GM21390 (cell line): ENCODE data around the gene RRP1B.
"Not testable (repeated sequence)": the region's sequence is repeated elsewhere in the genome, so short reads cannot be mapped to it uniquely, and the experiment has no call there.

Experiments used
- ATAC-seq: cut with Tn5 transposase; IDR thresholded peaks from one replicate; pipeline ENCODE4 v1.9.1; 2021; ENCODE audit not compliant: unreplicated experiment

RRP1B gene

GRCh38 chr21:43669828-43670605, 10.7 kb downstream of the RRP1B start:
- ATAC-seq, result no peak

- ATAC-seq, result no peak
These were observed 16.5 kb downstream of the RRP1B start for GRCh38 chr21:43675871-43676270.

GRCh38 chr21:43676391-43676790, 17.0 kb downstream of the RRP1B start:
- no peak for ATAC-seq

GRCh38 chr21:43679951-43680350, 20.6 kb downstream of the RRP1B start:
- no peak for ATAC-seq

- not testable (repeated sequence) for ATAC-seq
These were observed 21.1 kb downstream of the RRP1B start for GRCh38 chr21:43680421-43680820.

DNA sequence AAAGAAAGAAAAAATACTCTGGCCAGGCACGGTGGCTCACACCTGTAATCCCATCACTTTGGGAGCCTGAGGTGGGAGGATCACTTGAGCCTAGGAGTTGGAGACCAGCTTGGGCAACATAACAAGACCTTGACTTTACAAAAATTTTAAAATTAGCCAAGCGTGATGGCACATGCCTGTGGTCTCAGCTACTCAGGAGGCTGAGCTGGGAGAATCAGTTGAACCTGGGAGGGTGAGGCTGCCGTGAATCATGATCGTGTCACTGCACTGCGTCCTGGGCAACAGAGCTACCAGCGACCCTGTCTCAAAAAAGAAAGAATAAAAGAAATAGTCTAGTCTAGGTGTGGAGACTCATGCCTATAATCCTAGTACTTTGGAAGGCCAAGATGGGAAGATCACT, 22.3 kb downstream of the RRP1B start:
- no peak for ATAC-seq

- ATAC-seq, result no peak
These were observed 25.1 kb downstream of the RRP1B start for GRCh38 chr21:43684424-43684823.

- ATAC-seq, result no peak
These were observed 27.6 kb downstream of the RRP1B start for GRCh38 chr21:43686811-43687565.

GRCh38 chr21:43687566-43688399, 28.4 kb downstream of the RRP1B start:
- no peak for ATAC-seq

DNA sequence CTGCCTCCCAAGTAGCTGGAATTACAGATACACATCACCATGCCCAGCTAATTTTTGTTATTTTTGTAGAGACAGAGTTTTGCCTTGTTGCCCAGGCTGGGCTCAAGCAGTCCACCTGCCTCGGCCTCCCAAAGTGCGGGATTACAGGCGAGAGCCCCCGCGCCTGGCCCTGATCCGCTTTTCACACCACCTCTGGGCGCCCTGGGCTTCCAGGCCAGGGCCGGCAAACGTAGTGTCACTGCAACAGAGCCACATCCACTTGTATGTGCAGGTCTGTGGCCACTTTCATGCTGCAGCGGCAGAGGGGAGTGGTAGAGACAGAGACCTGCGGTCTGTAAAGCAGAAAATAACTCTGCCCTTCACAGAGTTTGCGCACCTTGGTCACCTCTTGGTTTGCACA, 29.5 kb downstream of the RRP1B start:
- no peak for ATAC-seq

DNA sequence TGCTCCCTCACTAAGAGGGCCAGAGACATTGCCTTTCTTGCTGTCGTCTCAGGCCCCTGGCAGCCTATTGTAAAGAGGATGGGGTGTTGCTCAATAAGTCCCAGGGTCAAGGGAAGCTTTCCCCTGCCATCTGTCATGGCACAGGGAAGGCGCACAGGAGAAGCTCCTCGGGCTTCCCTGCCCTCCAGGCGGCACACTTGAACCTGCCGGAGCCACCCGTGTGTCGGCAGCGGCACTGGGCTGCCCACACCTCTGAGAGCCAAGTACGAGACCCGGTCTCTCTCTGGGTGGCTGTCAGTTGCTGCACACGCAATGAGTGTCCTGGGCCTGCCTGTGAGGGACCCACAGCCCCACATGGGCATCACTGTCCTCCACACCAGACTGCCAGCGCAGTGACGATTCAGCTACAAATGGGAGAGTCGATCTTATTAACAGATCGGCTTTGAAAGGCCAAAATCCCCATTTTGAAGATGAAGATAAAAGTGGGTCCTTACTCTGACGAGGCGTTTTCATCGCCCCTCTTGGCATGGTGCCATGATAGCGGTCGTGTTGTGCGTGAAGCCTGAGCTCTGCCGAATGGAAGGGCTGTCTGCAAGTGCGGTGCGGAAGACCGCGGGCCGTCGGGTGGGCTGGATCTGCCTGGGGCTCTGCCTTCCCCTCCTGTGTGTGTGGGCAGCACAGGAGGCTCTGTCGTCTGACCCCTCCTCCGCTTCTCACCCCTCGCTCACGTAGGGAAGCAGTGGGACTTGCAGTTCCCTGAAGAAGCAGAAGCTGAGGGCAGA, 30.4 kb downstream of the RRP1B start:
- no peak for ATAC-seq

- no peak for ATAC-seq
These were observed 31.0 kb downstream of the RRP1B start for GRCh38 chr21:43690346-43690745.

DNA sequence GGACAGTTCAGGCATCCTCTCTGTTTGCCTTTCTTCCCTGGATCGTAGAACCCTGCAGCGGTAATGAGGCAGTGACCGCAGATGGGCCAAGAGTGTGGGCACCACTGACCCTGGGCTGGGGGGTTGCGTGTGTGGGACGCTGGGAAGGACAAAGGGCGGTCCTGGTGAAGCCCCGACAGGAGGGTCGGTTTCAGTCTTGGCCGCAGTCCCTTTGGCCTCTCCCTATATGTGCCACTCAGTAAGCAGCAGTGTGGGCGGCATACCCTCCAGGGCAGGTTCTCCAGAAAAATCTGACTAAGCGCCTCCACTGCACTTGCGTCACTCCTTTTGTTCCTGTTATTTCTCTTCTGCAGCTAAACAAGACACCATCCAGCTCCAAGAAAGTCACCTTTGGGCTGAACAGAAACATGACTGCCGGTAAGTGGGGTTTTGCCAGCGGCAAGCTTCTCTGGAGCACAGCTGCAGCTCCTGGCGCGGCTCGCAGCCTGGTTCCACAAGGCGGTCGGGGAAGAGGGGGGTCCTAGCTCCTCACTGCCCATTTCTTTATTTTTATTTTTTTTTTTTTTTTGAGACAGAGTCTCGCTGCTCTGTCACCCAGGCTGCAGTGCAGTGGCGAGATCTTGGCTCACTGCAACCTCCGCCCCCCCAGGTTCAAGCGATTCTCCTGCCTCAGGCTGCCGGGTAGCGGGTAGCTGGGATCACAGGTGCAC, 31.9 kb downstream of the RRP1B start:
- ATAC-seq, result no peak

DNA sequence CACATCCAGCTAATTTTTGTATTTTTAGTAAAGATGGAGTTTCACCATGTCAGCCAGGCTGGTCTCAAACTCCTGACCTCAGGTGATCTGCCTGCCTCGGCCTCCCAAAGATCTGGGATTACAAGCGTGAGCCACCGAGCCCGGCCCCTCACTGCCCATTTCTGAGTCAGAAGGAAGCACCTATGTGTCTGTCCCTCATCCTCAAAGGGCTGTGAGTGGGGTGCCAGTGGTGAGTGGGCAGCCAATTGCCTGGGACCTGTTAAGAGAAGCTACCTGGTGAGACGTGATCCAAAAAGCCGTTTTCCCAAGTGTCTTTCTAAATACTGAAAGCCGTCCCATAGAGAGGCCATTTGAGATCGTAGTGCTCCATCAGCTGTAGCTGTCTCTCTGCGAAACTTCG, 32.4 kb downstream of the RRP1B start:
- no peak for ATAC-seq

GRCh38 chr21:43692949-43693348, 33.6 kb downstream of the RRP1B start:
- no peak for ATAC-seq

GRCh38 chr21:43693981-43694380, 34.6 kb downstream of the RRP1B start:
- no peak for ATAC-seq

GRCh38 chr21:43694437-43695079, 35.2 kb downstream of the RRP1B start:
- ATAC-seq, result no peak

- no peak for ATAC-seq
These were observed 36.9 kb downstream of the RRP1B start for GRCh38 chr21:43696214-43696613.

- no peak for ATAC-seq
These were observed 38.6 kb downstream of the RRP1B start for GRCh38 chr21:43697758-43698643.
